GM21717 (cell line): ENCODE measurements around the gene ASB16.
"Not testable (repeated sequence)": the region's sequence is repeated elsewhere in the genome, so short reads cannot be mapped to it uniquely, and the experiment has no call there.

Experiments used
- ATAC-seq: cut with Tn5 transposase; IDR thresholded peaks from one replicate; pipeline ENCODE4 v1.9.1; 2021; ENCODE audit warnings: mild to moderate bottlenecking, moderate library complexity; ENCODE audit not compliant: unreplicated experiment

Gene ASB16, protein sequence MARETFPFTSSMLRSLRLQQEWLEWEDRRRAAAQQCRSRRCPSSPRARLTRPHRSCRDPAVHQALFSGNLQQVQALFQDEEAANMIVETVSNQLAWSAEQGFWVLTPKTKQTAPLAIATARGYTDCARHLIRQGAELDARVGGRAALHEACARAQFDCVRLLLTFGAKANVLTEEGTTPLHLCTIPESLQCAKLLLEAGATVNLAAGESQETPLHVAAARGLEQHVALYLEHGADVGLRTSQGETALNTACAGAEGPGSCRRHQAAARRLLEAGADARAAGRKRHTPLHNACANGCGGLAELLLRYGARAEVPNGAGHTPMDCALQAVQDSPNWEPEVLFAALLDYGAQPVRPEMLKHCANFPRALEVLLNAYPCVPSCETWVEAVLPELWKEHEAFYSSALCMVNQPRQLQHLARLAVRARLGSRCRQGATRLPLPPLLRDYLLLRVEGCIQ

DNA sequence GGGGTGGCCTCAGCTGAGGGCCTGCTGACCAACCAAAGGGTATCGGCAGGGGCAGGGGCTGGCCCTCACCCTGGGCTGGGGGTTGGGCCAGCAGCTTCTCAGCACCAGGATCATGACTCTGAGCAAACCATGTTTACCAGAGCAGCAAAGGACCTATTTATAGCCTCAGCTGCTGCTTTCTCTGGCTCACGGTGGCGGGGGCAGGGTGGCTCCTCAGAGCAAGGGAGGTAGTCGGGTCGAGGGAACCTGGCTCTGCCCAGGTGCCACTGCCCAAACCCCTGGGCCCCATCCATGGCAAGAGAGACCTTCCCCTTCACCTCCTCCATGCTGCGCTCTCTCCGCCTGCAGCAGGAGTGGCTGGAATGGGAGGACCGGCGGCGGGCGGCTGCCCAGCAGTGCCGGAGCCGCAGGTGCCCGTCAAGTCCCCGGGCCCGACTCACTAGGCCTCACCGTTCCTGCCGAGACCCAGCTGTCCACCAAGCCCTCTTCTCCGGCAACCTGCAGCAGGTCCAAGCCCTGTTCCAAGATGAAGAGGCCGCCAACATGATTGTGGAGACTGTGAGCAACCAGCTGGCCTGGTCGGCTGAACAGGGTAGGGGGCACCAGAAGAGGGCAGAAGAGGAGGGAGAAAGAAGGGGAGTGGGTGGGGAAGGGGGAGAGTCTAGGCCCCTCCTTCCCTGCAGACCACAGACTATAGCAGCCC lies at the start of gene ASB16:
TSS of gene ASB16 (plus strand) at position 206 of the 703 bp plus-strand sequence. CDS start at position 292, 86 bp downstream.
- no peak for ATAC-seq

DNA sequence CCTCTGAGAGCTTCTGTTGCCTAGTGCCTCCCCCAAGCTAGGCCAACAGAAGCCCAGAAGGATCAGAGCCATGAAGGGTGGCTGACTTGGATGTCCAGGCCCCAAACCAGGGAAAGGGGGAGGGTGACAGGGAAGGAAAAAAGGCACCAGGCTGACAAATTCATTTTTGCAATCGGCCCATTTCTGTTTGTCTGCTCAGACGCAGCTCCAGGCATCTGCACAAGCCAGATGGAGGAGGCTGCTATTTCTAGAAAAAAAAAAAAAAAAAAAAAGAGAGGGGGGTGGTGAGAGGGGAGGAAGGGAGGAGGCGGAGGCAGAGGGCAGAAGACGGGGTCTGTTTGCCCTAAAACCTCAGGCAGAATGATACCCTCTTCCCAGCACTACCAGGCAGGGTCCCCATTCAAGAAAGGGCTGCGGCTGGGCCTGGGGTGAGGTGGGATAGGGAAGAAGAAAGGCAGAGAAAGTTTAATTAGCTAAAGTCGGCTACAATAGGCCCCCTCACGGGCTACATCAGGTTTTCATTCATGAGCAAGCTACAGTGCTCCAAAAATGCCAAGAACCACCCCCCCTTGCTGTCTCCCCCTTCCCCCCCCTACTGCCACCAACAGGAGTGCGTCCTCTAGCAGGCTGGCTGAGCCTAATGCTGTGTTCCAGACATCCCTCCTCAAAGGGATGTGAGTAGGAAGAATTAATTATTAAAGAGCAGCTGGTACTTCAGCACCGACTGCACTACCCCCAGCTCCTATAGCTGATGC lies 49.5 kb upstream of the ASB16 start:
- no peak for ATAC-seq

DNA sequence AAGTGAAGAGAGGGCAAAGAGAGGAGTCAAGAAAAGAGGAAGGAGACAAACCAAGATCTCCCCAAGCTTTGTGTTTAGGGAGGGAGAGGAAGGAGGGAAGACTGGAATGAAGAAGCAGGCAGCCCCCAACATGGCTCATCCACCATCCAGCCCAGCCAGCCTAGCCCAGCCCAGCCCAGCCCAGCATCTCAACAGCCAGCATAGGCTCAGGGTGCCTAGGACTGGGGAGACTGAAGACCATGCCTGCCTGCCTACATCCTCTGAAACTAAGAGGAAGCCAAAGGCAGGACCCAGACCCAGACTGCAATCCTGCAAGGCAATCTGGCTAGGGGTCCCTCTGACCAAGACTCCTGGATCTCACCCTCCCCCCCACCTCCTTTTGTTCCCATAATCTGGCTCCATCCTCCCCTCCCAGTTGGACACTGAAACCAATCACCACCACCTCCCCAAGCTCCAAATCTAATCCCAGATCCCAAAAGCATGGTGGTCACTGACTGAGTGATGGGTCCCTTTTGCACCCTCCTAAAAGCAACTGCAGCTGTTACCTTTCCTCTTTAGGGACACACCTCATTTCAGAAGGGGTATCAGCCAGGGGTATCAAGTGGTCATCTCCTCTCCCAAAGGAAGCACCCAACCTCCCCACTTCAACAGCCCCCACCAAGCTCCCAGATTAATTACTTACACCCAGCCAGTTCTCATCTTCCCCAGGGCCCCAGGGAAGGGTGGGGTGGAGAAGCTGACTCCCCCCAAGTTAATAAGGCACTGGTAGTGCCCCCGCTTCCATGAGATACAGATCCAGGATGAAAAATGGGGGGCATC lies 48.3 kb upstream of the ASB16 start:
- no peak for ATAC-seq

DNA sequence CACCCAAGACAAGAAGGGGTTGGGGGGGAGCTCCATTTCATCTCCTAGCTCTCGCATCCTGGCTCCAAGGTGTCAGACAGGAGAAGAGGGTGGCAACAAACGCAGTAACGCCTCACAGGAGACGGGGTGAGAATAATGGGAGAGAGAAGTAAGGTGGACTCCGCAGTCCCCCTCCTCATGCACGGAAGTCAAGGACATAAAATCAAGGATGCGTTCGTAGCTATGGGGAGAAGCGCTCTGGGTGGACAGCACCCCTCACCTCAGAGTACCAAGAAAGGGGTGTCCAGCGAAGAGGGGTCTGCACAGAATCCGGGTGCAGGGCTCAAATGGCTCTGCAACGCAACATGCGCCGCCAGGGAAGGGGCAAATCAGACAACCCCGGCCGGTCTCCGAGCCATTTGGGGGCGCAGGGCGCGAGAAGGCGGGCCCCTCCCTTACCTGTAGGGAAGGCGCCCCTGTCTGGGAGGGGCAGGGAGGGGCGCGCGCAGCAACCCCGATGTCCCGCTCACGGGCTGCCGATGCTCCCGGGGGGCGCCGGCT lies 47.6 kb upstream of the ASB16 start:
- ATAC-seq = peak; percentile 20

DNA sequence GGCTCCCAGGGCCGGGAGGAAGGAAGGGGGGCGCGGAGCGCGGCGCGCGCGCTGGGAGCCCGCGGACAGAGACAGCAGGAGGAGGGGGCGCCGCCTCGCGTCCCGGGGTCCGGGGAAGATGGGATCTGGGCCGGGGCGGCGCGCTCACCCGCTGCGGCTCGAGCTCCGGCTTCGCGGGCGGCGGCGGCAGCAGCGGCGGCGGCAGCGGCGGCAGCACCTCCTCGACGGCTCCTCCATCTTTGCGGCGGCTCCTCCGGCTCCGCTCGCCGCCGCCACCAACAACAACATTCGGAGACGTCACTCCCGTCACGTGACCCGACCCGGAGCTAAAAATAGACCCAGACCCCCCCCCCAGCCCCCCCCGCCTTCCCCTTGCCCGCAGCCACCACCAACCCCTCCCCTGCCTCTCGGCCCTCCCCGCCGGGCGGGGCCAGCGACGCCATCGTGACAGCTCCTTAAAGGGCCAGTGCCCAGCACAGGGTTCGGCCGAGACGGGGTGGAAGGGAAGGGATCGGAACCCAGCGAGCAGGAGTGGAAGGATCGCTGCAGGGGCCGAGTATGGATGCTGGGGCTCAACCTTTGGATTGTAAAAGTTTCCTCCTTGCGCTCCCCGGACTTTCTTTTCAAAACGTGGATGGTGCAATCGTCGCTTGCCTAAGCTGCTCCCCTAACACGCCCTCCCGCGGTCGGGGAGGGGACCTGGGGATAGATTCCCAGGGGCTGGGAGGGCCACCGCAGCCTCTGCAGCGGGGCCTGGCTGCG lies 47.0 kb upstream of the ASB16 start, which contains the start of gene HDAC5:
TSS of gene HDAC5 (minus strand) at position 286 of the 762 bp plus-strand sequence. CDS start 6,126 bp downstream, outside the sequence.
- ATAC-seq = peak; percentile 63

DNA sequence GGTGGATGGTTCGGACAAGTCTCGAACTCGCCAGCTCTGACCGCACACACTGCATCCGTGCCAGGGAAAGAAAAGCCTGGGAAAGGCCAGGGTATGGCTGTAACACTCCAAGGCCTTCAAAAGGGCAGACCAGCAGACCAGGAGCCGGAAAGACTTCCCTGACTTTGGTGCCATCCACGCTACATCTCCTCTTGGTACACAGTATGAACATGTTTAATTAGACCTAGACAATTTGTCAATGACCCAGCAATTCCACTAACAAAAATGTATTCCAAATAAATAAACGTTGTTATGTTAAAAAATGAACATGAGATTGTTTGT lies 46.4 kb upstream of the ASB16 start:
- ATAC-seq = no peak

DNA sequence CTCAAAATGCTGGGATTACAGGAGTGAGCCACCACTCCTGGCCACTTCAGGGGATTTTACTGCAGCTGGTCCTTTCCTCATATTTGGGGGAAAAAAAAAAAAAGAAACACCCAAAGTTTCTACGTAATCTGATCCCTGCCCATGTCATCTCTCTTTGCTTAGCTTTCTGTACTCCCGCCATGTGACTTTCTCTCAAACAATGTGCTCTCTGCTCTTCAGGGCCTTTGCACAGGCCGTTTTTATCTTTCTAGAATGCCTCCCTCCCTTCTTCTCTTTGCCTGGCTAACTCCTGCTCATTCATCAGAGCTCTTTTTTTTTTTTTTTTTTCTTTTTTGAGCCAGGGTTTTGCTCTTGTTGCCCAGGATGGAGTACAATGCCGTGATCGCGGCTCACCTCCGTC lies 42.1 kb upstream of the ASB16 start:
- ATAC-seq = no peak

DNA sequence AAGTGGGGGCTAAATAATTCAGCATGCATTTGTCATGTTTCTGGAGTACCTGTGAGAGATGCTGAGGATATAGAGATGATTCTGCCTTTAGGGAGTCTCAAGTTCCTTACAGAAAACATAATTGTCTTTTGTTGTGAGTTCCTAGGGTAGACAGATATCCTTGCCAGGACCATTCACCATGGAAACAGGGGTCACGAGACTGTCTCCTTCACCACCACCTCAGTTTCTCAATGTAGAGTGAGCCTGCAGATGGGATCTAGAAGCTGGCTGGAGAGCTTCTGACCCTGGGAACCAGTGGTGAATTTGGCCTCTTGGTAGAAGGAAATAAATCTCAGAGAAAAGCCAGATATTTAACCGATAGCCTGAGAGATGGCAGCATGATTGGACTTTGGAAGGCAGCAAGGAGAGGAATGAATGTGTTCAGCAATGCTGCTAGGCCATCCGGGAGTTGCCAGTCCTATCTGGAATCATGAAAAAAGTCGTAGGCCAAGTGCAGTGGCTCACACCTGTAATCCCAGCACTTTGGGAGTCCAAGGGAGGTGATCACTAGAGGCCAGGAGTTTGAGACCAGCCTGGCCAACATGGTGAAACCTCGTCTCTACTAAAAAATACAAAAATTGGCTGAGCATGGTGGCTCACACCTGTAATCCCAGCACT lies 39.7 kb upstream of the ASB16 start:
- ATAC-seq = no peak

DNA sequence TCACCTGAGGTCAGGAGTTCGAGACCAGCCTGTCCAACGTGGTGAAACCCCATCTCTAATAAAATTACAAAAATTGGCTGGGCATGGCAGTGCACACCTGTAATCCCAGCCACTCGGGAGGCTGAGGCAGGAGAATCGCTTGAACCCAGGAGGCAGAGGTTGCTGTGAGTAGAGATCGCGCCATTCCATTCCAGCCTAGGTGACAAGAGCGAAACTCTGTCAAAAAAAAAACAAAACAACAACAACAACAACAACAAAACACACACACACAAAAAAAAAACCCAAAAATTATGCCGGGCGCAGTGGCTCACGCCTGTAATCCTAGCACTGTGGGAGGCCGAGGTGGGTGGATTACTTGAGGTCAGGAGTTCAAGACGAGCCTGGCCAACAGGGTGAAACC lies 39.1 kb upstream of the ASB16 start:
- ATAC-seq = not testable (repeated sequence)

DNA sequence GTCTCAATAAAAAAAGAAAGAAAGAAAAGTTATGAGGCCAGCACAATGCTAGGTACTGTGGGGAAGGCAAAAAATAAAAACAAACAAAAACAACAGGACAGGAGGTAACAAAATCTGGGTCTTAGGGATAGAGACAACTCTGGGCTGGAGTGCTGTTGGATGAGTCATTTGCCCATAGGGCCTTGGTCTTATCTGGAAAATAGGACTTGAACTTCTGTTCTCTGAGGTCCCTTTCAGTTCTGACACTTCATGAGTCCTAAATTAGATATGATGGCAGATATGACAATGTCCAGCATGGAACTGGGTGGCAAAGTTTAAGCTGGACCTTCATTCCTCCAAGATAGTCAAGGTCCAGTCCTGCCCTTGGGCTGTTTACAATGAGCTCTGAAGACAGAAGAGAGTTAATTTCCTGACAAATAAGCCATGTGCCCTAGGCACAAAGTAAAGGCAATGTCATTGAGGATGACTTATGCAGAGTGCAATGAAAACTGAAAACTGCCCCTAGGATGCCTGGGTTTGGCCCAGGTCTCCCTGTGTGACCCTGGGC lies 38.2 kb upstream of the ASB16 start:
- ATAC-seq = no peak

DNA sequence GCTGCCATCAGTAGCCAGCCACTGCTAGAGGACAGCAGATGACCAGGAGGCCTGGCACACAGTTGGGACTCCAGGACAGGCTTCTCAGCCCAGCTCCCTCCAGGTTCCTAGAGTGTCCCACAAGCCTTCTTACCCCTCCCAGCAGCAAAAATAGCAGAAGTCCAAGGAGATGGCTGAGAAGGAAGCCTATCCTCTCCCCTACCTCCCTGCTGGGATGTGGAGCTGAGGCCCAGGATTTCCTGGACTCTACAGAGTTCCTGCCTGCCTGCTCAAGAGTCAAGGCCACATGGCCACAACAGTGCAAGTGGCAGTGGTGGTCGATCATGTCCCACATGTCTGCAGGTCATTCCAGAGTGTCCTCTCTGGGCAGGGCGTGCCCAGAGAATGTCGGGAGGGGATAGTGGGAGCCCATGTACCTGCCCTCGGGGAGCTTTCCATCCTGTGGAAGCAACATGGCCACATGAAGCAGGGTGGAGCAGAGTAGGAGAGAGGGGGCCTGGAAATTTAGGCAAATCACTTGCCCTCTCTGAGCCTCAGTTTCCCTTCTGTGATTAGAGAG lies 36.5 kb upstream of the ASB16 start:
- no peak for ATAC-seq

DNA sequence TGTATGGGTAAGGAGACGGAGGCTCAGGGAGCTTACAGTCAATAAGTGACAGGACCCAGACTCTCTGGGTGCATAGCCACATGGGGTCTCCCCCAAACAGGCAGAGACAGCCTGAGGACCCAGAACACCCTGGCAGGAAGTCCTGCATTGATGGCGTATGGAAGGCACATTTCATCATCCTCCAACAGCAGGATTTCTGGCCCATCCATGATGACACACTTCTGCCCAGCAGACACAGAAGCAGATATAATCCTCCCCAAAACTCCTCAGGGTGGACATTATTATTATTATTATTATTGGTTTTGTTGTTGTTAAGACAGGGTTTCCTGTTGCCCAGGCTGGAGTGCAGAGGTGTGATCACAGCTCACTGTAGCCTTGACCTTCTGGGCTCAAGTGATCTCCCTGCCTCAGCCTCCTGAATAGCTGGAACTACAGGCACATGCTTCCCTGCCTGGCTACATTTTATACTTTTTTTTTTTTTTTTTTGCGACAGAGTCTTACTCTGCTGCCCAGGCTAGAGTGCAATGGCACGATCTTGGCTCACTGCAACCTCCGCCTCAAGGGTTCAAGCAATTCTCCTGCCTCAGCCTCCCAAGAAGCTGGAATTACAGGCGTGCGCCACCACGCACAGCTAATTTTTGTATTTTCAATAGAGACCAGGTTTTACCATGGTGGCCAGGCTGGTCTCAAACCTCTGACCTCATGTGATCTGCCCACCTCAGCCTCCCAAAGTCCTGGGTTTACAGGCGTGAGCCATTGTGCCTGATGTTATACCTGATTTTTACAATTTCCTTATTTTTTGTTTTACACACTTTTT lies 35.5 kb upstream of the ASB16 start:
- no peak for ATAC-seq

DNA sequence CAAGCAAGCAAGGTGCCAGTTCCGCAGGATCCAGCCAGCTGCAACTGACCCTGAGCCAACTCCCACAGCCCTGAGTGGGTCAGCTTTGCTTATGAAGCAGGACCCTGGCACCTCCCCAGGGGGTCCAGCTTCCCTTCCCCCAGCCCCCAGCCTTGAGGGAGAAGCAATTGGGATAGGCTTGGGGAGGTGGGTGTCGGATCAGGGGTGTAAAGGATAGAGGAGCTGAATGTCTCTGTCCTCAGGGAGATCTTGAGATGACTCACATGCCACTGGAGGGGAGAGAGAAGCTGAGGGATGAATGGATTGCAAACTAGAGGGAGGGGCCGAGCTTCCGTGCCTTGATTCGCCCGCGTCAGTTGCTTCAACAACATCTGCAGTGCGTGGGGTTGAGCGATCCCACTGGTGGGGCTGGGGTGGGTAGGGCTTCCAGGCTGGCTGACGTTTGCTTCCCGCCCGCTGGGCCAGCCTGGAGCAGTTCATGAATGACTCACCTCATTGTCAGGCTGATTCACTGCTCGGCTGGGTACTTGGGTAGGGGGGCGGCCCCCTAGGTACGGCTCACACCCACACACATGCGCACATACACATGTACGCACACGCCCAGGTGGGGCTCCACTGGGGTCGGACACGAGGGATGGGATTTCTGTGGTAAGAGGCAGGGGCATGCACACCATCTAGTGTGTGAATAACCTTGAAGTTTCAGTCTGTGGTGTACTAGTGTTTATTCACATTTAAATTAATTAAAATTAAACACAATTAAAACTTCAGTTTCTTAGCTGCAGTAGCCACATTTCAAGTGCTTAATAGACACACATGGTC lies 32.4 kb upstream of the ASB16 start:
- ATAC-seq = no peak

DNA sequence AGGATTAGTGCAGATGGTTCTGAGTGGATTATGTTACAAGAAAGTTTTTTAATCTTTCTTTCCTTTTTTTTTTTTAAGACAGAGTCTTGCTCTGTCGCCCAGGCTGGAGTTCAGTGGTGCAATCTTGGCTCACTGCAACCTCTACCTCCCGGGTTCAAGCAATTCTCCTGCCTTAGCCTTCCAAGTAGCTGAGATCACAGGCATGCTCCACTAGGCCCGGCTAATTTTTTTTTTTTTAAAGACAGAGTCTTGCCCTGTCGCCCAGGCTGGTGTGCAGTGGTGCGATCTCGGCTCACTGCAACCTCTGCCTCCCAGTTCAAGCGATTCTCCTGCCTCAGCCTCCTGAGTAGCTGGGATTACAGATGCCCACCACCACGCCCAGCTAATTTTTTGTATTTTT lies 26.6 kb upstream of the ASB16 start:
- ATAC-seq = not testable (repeated sequence)

DNA sequence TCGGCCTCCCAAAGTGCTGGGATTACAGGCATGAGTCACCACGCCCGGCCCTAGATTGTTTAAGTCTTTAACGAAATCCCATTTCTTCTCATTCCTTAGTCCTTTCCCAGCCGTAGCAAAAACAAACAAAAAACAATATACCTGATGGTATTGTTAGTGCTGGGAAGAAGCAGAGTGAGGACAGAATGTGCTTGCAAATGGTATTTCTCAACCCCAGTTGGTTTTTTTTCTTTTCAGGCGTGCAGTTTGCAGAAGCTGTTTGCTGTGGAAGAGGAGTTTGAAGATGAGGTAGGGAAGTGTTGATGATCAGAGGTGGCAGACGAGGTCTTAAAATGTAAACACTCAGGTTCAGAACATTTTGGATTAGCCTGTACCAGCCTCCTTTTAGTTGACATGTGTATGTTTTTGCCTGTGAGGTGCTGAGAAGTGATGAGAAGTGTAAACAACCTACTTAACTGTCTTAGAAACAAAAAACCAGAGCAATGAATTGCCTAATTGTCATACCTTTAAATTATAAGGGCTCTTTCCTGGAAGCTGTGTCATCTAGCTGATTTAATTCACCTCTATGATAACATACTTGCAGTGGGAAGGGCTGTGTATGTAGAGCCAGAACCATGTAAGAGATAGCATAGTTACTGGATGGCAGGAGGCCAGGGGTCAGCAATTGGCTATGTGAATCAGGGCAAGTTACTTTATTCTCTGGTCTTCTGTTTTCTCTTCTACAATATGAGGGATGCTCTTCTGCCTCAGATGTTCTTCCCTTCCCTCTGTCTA lies 25.4 kb upstream of the ASB16 start:
- no peak for ATAC-seq
